Osteocyte (in vitro differentiated cells): ENCODE results near the gene CD27. TPM values are rescaled to one million over a fixed set of nuclear protein-coding genes. Genes with fewer than 3 reads are reported as not detected.

Experiments
- DNase-seq: peaks from one replicate; pipeline ENCODE4 v3.0.0; 2021; ENCODE audit warnings: mixed read lengths; ENCODE audit not compliant: unreplicated experiment; ENCODE audit errors: extremely low spot score
- H3K27ac Mint-ChIP-seq: one replicate; pipeline ENCODE4 v1.8.0; 2021; ENCODE audit warnings: mild to moderate bottlenecking, mixed read lengths; ENCODE audit not compliant: unreplicated experiment
- H3K27me3 Mint-ChIP-seq: one replicate; pipeline ENCODE4 v1.8.0; 2021; ENCODE audit warnings: mixed read lengths; ENCODE audit not compliant: unreplicated experiment
- H3K36me3 Mint-ChIP-seq: one replicate; pipeline ENCODE4 v1.8.0; 2021; ENCODE audit warnings: mixed read lengths; ENCODE audit not compliant: unreplicated experiment
- H3K4me1 Mint-ChIP-seq: one replicate; pipeline ENCODE4 v1.8.0; 2021; ENCODE audit warnings: mixed read lengths; ENCODE audit not compliant: unreplicated experiment
- H3K4me3 Mint-ChIP-seq: one replicate; pipeline ENCODE4 v1.8.0; 2021; ENCODE audit warnings: mild to moderate bottlenecking, moderate library complexity, mixed read lengths; ENCODE audit not compliant: unreplicated experiment
- H3K9me3 Mint-ChIP-seq: one replicate; pipeline ENCODE4 v1.8.0; 2021; ENCODE audit warnings: mixed read lengths; ENCODE audit not compliant: unreplicated experiment
- total RNA-seq: library from RNA; stranded (reverse); gene quantifications from 2 replicates; pipeline ENCODE4 v1.2.1, GENCODE V29; 2021
- TF ChIP-seq, protein P1 (sequence below): fragments of 200-600 bp; sonication (generic); IDR thresholded peaks from 2 replicates; pipeline ENCODE4 v1.5.0; 2021; ENCODE audit warnings: antibody characterized with exemption, mild to moderate bottlenecking, moderate library complexity

CD27 gene
- total RNA-seq, 1 donor from 2014 or later, result not detected

GRCh38 chr12:6462234-6462995 lies 17.7 kb downstream of the CD27 start:
- peak overlapping the region; percentile 48 for H3K27ac Mint-ChIP-seq
- no peak overlapping the region for H3K4me3 Mint-ChIP-seq
- TF ChIP-seq, protein P1, sequence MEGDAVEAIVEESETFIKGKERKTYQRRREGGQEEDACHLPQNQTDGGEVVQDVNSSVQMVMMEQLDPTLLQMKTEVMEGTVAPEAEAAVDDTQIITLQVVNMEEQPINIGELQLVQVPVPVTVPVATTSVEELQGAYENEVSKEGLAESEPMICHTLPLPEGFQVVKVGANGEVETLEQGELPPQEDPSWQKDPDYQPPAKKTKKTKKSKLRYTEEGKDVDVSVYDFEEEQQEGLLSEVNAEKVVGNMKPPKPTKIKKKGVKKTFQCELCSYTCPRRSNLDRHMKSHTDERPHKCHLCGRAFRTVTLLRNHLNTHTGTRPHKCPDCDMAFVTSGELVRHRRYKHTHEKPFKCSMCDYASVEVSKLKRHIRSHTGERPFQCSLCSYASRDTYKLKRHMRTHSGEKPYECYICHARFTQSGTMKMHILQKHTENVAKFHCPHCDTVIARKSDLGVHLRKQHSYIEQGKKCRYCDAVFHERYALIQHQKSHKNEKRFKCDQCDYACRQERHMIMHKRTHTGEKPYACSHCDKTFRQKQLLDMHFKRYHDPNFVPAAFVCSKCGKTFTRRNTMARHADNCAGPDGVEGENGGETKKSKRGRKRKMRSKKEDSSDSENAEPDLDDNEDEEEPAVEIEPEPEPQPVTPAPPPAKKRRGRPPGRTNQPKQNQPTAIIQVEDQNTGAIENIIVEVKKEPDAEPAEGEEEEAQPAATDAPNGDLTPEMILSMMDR, result no peak
- DNase-seq, result no peak
- no peaks in the 10 kb centered on the region for H3K9me3 Mint-ChIP-seq
- H3K4me1 Mint-ChIP-seq, result peaks cover 2% of the 10 kb centered on the region
- H3K27me3 Mint-ChIP-seq, result no peaks in the 10 kb centered on the region
- H3K36me3 Mint-ChIP-seq, result peaks cover 15% of the 10 kb centered on the region

DNA sequence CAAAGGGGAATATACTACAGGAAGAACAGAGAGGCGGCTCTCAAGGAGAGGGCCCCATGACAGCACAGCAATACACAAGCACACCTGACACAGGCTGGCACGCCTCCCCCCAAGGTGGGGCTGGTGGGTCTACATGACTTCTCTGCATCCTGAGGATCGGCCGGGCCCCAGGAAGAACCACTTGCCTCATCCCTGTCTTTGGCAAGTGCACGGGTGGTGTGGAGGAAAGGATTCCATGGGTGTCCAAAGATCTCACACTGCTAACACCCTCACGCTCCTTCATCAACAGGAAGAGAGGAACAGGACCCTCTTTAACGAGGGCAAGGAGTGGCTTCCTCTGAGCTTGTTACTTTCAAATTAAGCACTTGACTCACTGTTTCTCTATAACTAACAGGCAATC lies 18.5 kb downstream of the CD27 start:
- no peaks in the 10 kb centered on the region for H3K9me3 Mint-ChIP-seq
- no peak for DNase-seq
- H3K27me3 Mint-ChIP-seq, result no peaks in the 10 kb centered on the region
- TF ChIP-seq, protein P1, result no peak
- peaks cover 15% of the 10 kb centered on the region for H3K36me3 Mint-ChIP-seq
- H3K27ac Mint-ChIP-seq, result no peak overlapping the region
- no peak overlapping the region for H3K4me3 Mint-ChIP-seq
- peaks cover 6% of the 10 kb centered on the region for H3K4me1 Mint-ChIP-seq

DNA sequence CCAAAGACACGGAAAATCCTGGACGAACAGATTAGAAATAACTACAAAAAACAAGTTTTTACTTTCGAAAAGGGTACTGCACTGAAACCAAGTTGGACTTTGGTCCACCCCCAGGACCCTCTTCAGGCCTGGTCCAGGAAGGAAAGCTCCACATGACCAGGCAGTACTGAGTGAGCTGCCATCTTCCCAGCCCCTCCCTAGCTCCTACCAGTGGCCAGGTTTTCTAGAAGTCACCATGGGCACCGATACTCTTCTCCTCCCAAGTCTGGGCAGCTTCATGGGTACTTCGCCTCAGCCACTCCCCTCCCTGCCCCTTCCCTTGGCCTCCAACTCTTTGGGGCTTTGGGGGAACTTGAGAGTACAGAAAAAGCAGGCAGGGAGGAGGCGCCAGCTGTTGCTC lies 19.1 kb downstream of the CD27 start:
- TF ChIP-seq, protein P1, result no peak
- no peaks in the 10 kb centered on the region for H3K27me3 Mint-ChIP-seq
- peaks cover 12% of the 10 kb centered on the region for H3K4me1 Mint-ChIP-seq
- DNase-seq, result no peak
- H3K27ac Mint-ChIP-seq, result no peak overlapping the region
- H3K36me3 Mint-ChIP-seq, result peaks cover 14% of the 10 kb centered on the region
- H3K9me3 Mint-ChIP-seq, result no peaks in the 10 kb centered on the region
- no peak overlapping the region for H3K4me3 Mint-ChIP-seq

DNA sequence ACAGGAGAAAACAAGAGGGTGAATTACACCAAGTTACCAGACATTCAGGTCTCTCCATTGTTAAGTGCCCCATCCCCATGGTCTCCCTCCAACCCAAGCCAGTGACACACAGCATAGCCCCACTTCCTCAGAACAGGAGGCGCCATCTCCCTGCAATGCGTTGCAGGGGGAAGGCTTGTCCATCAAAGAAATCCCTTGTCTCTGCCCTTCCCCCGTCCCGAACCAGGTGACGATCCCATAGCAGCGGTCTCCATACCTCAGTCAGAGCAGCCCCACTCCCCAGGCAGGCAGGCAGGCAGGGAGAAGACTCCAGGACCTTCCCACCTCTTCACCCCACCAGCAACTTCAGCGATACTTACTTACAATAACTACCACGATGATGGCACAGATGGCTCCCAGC lies 19.8 kb downstream of the CD27 start:
- DNase-seq, result no peak
- H3K4me3 Mint-ChIP-seq, result no peak overlapping the region
- H3K4me1 Mint-ChIP-seq, result peaks cover 19% of the 10 kb centered on the region
- no peak overlapping the region for H3K27ac Mint-ChIP-seq
- peaks cover 11% of the 10 kb centered on the region for H3K36me3 Mint-ChIP-seq
- H3K9me3 Mint-ChIP-seq, result no peaks in the 10 kb centered on the region
- TF ChIP-seq, protein P1, result no peak
- no peaks in the 10 kb centered on the region for H3K27me3 Mint-ChIP-seq

DNA sequence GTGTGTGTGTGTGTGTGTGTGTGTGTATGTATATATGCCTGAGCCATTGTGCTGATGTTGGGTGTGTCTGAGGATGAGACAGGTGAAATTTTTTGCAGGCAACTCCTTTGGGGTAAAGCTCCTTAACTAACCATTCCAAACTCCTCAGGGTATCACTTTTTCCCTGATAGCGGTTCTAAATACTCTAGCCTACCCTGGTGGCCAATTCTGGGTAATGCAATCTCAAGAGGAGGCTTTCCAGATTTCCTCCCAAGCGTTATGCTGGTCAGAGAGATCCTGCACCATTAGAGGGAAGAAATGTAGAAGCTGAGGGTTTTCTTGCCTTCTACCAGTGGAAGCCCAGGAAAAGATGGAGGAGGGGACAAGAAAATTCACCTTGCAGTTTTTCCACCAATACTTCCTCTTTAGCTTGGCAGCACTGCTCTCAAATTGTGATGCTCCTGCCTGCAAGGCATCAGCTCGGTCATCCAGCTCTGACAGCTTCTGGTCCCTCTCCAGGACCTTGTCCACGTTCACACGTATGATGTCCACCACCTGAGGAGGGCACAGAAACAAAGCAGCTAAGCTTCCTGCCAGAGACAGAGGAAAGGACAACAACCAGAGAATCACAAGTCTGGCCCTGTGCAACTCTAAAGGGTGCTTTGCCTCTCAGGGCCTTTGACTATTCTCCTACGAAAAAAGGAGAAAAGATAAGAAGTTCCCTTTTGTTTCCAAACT lies 20.9 kb downstream of the CD27 start:
- DNase-seq, result no peak
- TF ChIP-seq, protein P1, result peak; percentile 81
- no peak overlapping the region for H3K27ac Mint-ChIP-seq
- H3K4me1 Mint-ChIP-seq, result peaks cover 24% of the 10 kb centered on the region
- no peaks in the 10 kb centered on the region for H3K9me3 Mint-ChIP-seq
- H3K36me3 Mint-ChIP-seq, result peaks cover 11% of the 10 kb centered on the region
- H3K4me3 Mint-ChIP-seq, result no peak overlapping the region
- H3K27me3 Mint-ChIP-seq, result no peaks in the 10 kb centered on the region
